Lower leg skin (tissue), 4 donors: ENCODE results near the gene STAC3. TPM values are rescaled to one million over a fixed set of nuclear protein-coding genes. Genes with fewer than 3 reads are reported as not detected.

Source experiments
- DNase-seq, 2 donors: peaks; one replicate each; pipeline ENCODE4 v3.0.0-alpha.2; 2019; ENCODE audit warnings: low spot score in 2 of 2
- H3K4me3 ChIP-seq: fragments of 200-600 bp; sonication (generic); 2 replicates; pipeline ENCODE4 v1.5.1; 2017; ENCODE audit warnings: mild to moderate bottlenecking, low read depth; ENCODE audit not compliant: poor library complexity, severe bottlenecking
- CTCF ChIP-seq, 3 donors: fragments of 450-650 bp; IDR thresholded peaks; one replicate each; pipeline ENCODE4 v1.5.1; 2016; ENCODE audit warnings: antibody characterized with exemption in 3 of 3, mild to moderate bottlenecking in 3 of 3, moderate library complexity in 2 of 3
- POLR2A ChIP-seq, 2 donors: fragments of 450-650 bp; IDR thresholded peaks; one replicate each; pipeline ENCODE4 v1.6.1; 2016 to 2017; ENCODE audit warnings: antibody characterized with exemption in 2 of 2, mild to moderate bottlenecking in 1 of 2, moderate library complexity in 1 of 2
- WGBS, 2 donors: methylation state at CpG; one replicate each; pipeline ENCODE4 v1.1.5; 2018; 5-methylcytosine and 5-hydroxymethylcytosine counted together
- intact Hi-C: fragments of 100-400 bp; cut with DNase I; formaldehyde crosslinking; loops from one replicate; pipeline ENCODE4 v1.15.0; 2023; ENCODE audit warnings: low total_unique reads
- total RNA-seq, 4 donors: library from RNA; depleted of rRNA; stranded (reverse); fragments of >200 nt; gene quantifications; one replicate each; pipeline ENCODE4 v1.1.0, GENCODE V29; 2016

Gene STAC3
- total RNA-seq, 4 donors from 2014 or later = 0.71 to 3.8 (median 1.5) TPM

- DNase-seq = peak in 1 of 2 donors; percentile 65
- 85 to 86% methylated on average over 6 of the region's 6 CpGs for WGBS, 2 donors
- intact Hi-C loops = no loop called here
- H3K4me3 ChIP-seq = no peak overlapping the region
- TF ChIP-seq CTCF (IDR thresholded peaks at IDR 0.05) = no peak
- TF ChIP-seq POLR2A (IDR thresholded peaks at IDR 0.05) = no peak
These were observed 4.9 kb upstream of the STAC3 start for GRCh38 chr12:57255916-57256315.

GRCh38 chr12:57254506-57255280 is 3.7 kb upstream of the STAC3 start:
- WGBS, 2 donors = 83 to 87% methylated on average over 14 of the region's 14 CpGs
- intact Hi-C loops = no loop called here
- DNase-seq = peak in 1 of 2 donors; percentile 57
- no peak overlapping the region for H3K4me3 ChIP-seq
- TF ChIP-seq POLR2A (IDR thresholded peaks at IDR 0.05) = no peak
- no peak for TF ChIP-seq CTCF (IDR thresholded peaks at IDR 0.05)

GRCh38 chr12:57250541-57250940 is 446 bp downstream of the STAC3 start:
- no peak for TF ChIP-seq CTCF (IDR thresholded peaks at IDR 0.05)
- no peak for TF ChIP-seq POLR2A (IDR thresholded peaks at IDR 0.05)
- intact Hi-C loops = no loop called here
- WGBS, 2 donors = 72 to 81% methylated on average over 3 of the region's 3 CpGs
- H3K4me3 ChIP-seq = no peak overlapping the region
- DNase-seq = peak in 1 of 2 donors; percentile 61

GRCh38 chr12:57248934-57249742 is 1.8 kb downstream of the STAC3 start:
- TF ChIP-seq CTCF (IDR thresholded peaks at IDR 0.05) (no peak), POLR2A (IDR thresholded peaks at IDR 0.05) (no peak)
- intact Hi-C loops = no loop called here
- 76 to 85% methylated on average over 7 of the region's 7 CpGs for WGBS, 2 donors
- DNase-seq = no peak
- H3K4me3 ChIP-seq = no peak overlapping the region

GRCh38 chr12:57247041-57247440 is 3.9 kb downstream of the STAC3 start:
- intact Hi-C loops = no loop called here
- 94 to 96% methylated on average over 1 of the region's 1 CpG for WGBS, 2 donors
- DNase-seq = no peak
- TF ChIP-seq POLR2A (IDR thresholded peaks at IDR 0.05) = no peak
- no peak for TF ChIP-seq CTCF (IDR thresholded peaks at IDR 0.05)
- no peak overlapping the region for H3K4me3 ChIP-seq
